OCI-LY7 (cell line): ENCODE measurements around the gene ANXA3.

Experiments
- CTCF ChIP-seq: fragments of 200-600 bp; sonication (generic); conservative IDR thresholded peaks from 2 replicates; pipeline ENCODE4 v1.5.1; 2014; ENCODE audit warnings: mild to moderate bottlenecking, antibody characterized with exemption, low read length, moderate library complexity, mixed read lengths
- EZH2phosphoT487 ChIP-seq: fragments of 200-600 bp; sonication (generic); IDR thresholded peaks from 2 replicates; pipeline ENCODE4 v1.6.1; 2018; ENCODE audit warnings: low read depth, borderline replicate concordance, mild to moderate bottlenecking, mixed run types, antibody characterized with exemption, low read length, moderate library complexity, mixed read lengths

- TF ChIP-seq CTCF: no peak
- TF ChIP-seq EZH2phosphoT487: no peak
Observed at GRCh38 chr4:78551420-78552351, at the start of gene ANXA3.
